IMR-90 (cell line): ENCODE results near the gene BRWD1.

Source experiments
- CTCF ChIP-seq: conservative IDR thresholded peaks from 2 replicates; pipeline ENCODE4 v1.5.1; 2012; ENCODE audit warnings: mild to moderate bottlenecking, low read depth, low read length, improper control_type of control experiment
- MAZ ChIP-seq: IDR thresholded peaks from 2 replicates; pipeline ENCODE4 v1.6.1; 2012; ENCODE audit warnings: low read depth, mild to moderate bottlenecking, low read length, improper control_type of control experiment, moderate library complexity, borderline replicate concordance
- MXI1 ChIP-seq: IDR thresholded peaks from 2 replicates; pipeline ENCODE4 v1.6.1; 2012; ENCODE audit warnings: low read depth, mild to moderate bottlenecking, low read length, moderate library complexity, borderline replicate concordance
- RAD21 ChIP-seq: IDR thresholded peaks from 2 replicates; pipeline ENCODE4 v1.6.1; 2012; ENCODE audit warnings: low read length, improper control_type of control experiment
- RFX5 ChIP-seq: IDR thresholded peaks from 2 replicates; pipeline ENCODE4 v1.8.0; 2012; ENCODE audit warnings: low read depth, mild to moderate bottlenecking, low read length, moderate library complexity
- SMC3 ChIP-seq: fragments of 150-350 bp; IDR thresholded peaks from 2 replicates; pipeline ENCODE4 v1.6.1; 2016; ENCODE audit warnings: low read depth, mild to moderate bottlenecking, antibody characterized with exemption, low read length, moderate library complexity
- USF2 ChIP-seq: fragments of 150-350 bp; IDR thresholded peaks from 2 replicates; pipeline ENCODE4 v1.6.1; 2017; ENCODE audit warnings: mild to moderate bottlenecking, antibody characterized with exemption, low read length, low read depth
- TF ChIP-seq, protein P1 (sequence below): fragments of 150-350 bp; IDR thresholded peaks from 2 replicates; pipeline ENCODE4 v1.6.1; 2016; ENCODE audit warnings: low read depth, mild to moderate bottlenecking, low read length, moderate library complexity, borderline replicate concordance

DNA sequence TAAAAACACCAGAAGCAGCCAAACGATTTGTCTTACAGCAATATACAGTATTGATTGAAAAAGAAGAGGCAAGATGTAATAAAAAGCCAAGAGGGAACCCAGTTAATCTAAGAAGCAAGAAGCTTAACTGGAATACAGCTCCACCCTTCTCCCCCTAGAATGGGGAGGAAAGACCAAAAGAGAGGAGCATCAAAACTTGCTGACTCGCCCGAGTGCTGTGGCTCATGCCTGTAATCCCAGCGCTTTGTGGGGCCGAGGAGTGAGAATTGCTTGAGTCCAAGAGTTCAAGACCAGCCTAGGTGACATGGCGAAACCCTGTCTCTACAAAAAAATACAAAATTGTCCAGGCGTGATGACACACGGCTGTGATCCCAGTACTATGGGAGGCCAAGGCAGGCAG is 32.2 kb downstream of the BRWD1 start:
- TF ChIP-seq CTCF (no peak), USF2 (no peak), MXI1 (no peak), SMC3 (no peak), MAZ (no peak), RAD21 (no peak), RFX5 (no peak)
- TF ChIP-seq, protein P1, sequence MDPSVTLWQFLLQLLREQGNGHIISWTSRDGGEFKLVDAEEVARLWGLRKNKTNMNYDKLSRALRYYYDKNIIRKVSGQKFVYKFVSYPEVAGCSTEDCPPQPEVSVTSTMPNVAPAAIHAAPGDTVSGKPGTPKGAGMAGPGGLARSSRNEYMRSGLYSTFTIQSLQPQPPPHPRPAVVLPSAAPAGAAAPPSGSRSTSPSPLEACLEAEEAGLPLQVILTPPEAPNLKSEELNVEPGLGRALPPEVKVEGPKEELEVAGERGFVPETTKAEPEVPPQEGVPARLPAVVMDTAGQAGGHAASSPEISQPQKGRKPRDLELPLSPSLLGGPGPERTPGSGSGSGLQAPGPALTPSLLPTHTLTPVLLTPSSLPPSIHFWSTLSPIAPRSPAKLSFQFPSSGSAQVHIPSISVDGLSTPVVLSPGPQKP, result no peak
